HG02938 (cell line): Measurements from ENCODE around the gene KYNU.
"Not testable (repeated sequence)": the region's sequence is repeated elsewhere in the genome, so short reads cannot be mapped to it uniquely, and the experiment has no call there.

ENCODE experiments used
- ATAC-seq: cut with Tn5 transposase; IDR thresholded peaks from one replicate; pipeline ENCODE4 v1.9.1; 2021; ENCODE audit warnings: mild to moderate bottlenecking, moderate library complexity; ENCODE audit not compliant: unreplicated experiment

The KYNU gene

GRCh38 chr2:142997231-142997630 lies 119.8 kb downstream of the KYNU start:
- ATAC-seq: no peak

GRCh38 chr2:143000599-143000998 lies 123.1 kb downstream of the KYNU start:
- no peak for ATAC-seq

GRCh38 chr2:143001501-143001900 lies 124.0 kb downstream of the KYNU start:
- no peak for ATAC-seq

- ATAC-seq: no peak
Measured at GRCh38 chr2:143015656-143016055, 138.2 kb downstream of the KYNU start.

- no peak for ATAC-seq
Measured at GRCh38 chr2:143026411-143027054, 149.1 kb downstream of the KYNU start.

GRCh38 chr2:143029141-143029540 lies 151.7 kb downstream of the KYNU start:
- no peak for ATAC-seq

GRCh38 chr2:143030127-143030526 lies 152.7 kb downstream of the KYNU start:
- peak; percentile 48 for ATAC-seq

GRCh38 chr2:143034292-143035074 lies 157.0 kb downstream of the KYNU start:
- ATAC-seq: peak; percentile 88

- ATAC-seq: no peak
Measured at GRCh38 chr2:143051465-143051864, 174.0 kb downstream of the KYNU start.

- not testable (repeated sequence) for ATAC-seq
Measured at GRCh38 chr2:143053437-143053836, 176.0 kb downstream of the KYNU start.

GRCh38 chr2:143056550-143056949 lies 179.1 kb downstream of the KYNU start:
- no peak for ATAC-seq

- no peak for ATAC-seq
Measured at GRCh38 chr2:143058851-143059250, 181.4 kb downstream of the KYNU start.

- no peak for ATAC-seq
Measured at GRCh38 chr2:143063612-143064200, 186.2 kb downstream of the KYNU start.

GRCh38 chr2:143068094-143068493 lies 190.6 kb downstream of the KYNU start:
- no peak for ATAC-seq

- no peak for ATAC-seq
Measured at GRCh38 chr2:143068509-143068908, 191.0 kb downstream of the KYNU start.

GRCh38 chr2:143070704-143071103 lies 193.2 kb downstream of the KYNU start:
- no peak for ATAC-seq

GRCh38 chr2:143071185-143071876 lies 193.9 kb downstream of the KYNU start:
- no peak for ATAC-seq

GRCh38 chr2:143074913-143075312 lies 197.4 kb downstream of the KYNU start:
- not testable (repeated sequence) for ATAC-seq

GRCh38 chr2:143075711-143076110 lies 198.2 kb downstream of the KYNU start:
- no peak for ATAC-seq

- no peak for ATAC-seq
Measured at GRCh38 chr2:143078104-143078503, 200.6 kb downstream of the KYNU start.

GRCh38 chr2:143081616-143082015 lies 204.2 kb downstream of the KYNU start:
- no peak for ATAC-seq
